CD4-positive, alpha-beta T cell (primary cell): ENCODE measurements around the gene WWOX. TPM values are rescaled to one million over a fixed set of nuclear protein-coding genes. Genes with fewer than 3 reads are reported as not detected.

Experiments
- ATAC-seq: fragments of 200-7000 bp; cut with Tn5 transposase; one replicate; pipeline ENCODE4 v1.10.0; 2022; ENCODE audit warnings: mild to moderate bottlenecking; ENCODE audit not compliant: poor library complexity
- CTCF ChIA-PET: fragments of 350-600 bp; sonication (Branson Sonifier 250); formaldehyde crosslinking; loops from one replicate; lab custom pipeline; 2021; ENCODE audit warnings: antibody characterized with exemption, inconsistent platforms; lab: Charles Lee
- POLR2A ChIA-PET: fragments of 350-600 bp; sonication (Branson Sonifier 250); formaldehyde crosslinking; loops from one replicate; lab custom pipeline; 2021; ENCODE audit warnings: antibody characterized with exemption, inconsistent platforms; lab: Charles Lee
- DNase-seq, 14 experiments: peaks; one replicate each; pipeline ENCODE4 v3.0.0-alpha.2; 2013 to 2020; ENCODE audit warnings: mixed read lengths in 2 of 14
- H3K27ac ChIP-seq, 2 donors: one replicate each; pipeline versions ENCODE4 v1.5.1 to v1.7.0; 2013; ENCODE audit warnings: low read length in 2 of 2, low read depth in 1 of 2, mild to moderate bottlenecking in 1 of 2
- H3K27me3 ChIP-seq, 2 experiments: 1 replicate in 1 of 2; 2 replicates in 1 of 2; pipeline versions ENCODE4 v1.6.1 to v1.7.0; 2013; ENCODE audit warnings: low read length in 2 of 2, control low read depth in 1 of 2, mild to moderate bottlenecking in 1 of 2, moderate library complexity in 1 of 2; ENCODE audit not compliant: insufficient read depth in 2 of 2, control insufficient read depth in 1 of 2
- H3K36me3 ChIP-seq: one replicate; pipeline ENCODE4 v1.6.1; 2013; ENCODE audit warnings: low read length, control low read depth; ENCODE audit not compliant: insufficient read depth
- H3K4me1 ChIP-seq: one replicate; pipeline ENCODE4 v1.6.1; 2013; ENCODE audit warnings: low read length, control low read depth; ENCODE audit not compliant: insufficient read depth
- H3K4me3 ChIP-seq: one replicate; pipeline ENCODE4 v1.5.1; 2013; ENCODE audit warnings: mild to moderate bottlenecking, low read length, moderate library complexity
- H3K9me3 ChIP-seq, 2 experiments: 1 replicate in 1 of 2; 2 replicates in 1 of 2; pipeline versions ENCODE4 v1.6.1 to v1.7.0; 2013; ENCODE audit warnings: low read length in 2 of 2, mild to moderate bottlenecking in 2 of 2, control low read depth in 1 of 2, moderate library complexity in 1 of 2; ENCODE audit not compliant: control insufficient read depth in 1 of 2, insufficient read depth in 1 of 2
- H3K27ac Mint-ChIP-seq: one replicate; pipeline ENCODE4 v1.8.0; 2020; ENCODE audit warnings: mixed read lengths
- H3K27me3 Mint-ChIP-seq: one replicate; pipeline ENCODE4 v1.8.0; 2021; ENCODE audit warnings: mixed read lengths
- H3K36me3 Mint-ChIP-seq: one replicate; pipeline ENCODE4 v1.8.0; 2021; ENCODE audit warnings: low read depth, mixed read lengths
- H3K4me1 Mint-ChIP-seq: one replicate; pipeline ENCODE4 v1.8.0; 2021; ENCODE audit warnings: low read depth, mixed read lengths
- H3K4me3 Mint-ChIP-seq: one replicate; pipeline ENCODE4 v1.8.0; 2020; ENCODE audit warnings: mild to moderate bottlenecking, mixed read lengths
- H3K9me3 Mint-ChIP-seq: one replicate; pipeline ENCODE4 v1.8.0; 2020; ENCODE audit warnings: mixed read lengths
- intact Hi-C, 2 experiments: fragments of 100-400 bp; cut with DNase I in 1 of 2; cut with micrococcal nuclease in 1 of 2; formaldehyde crosslinking; loops; one replicate each; pipeline versions ENCODE4 v1.15.1 to v1.9.0; 2023 to 2025; cut with DNase I, micrococcal nuclease
- total RNA-seq, 174 experiments: library from RNA in 2 of 174; stranded (reverse) in 2 of 174; gene quantifications; one replicate each; pipeline ENCODE4 v1.2.3 and lab custom pipeline; 2021 to 2026
- TF ChIP-seq, protein P1 (sequence below): fragments of 200-600 bp; IDR thresholded peaks from one replicate; pipeline ENCODE4 v1.8.0; 2022; ENCODE audit warnings: antibody characterized with exemption, mild to moderate bottlenecking

The WWOX gene
- total RNA-seq, 2 experiments from 2014 or later, result 19.3 to 21.7 TPM

GRCh38 chr16:78735337-78735736, 635.9 kb downstream of the WWOX start:
- no peaks in the 10 kb centered on the region for H3K27me3 ChIP-seq
- H3K9me3 ChIP-seq, result no peaks in the 10 kb centered on the region
- H3K36me3 ChIP-seq, result no peaks in the 10 kb centered on the region
- no peak for ATAC-seq
- Mint-ChIP-seq H3K36me3 (no peaks in the 10 kb centered on the region), H3K27ac (no peak overlapping the region), H3K9me3 (no peaks in the 10 kb centered on the region), H3K27me3 (no peaks in the 10 kb centered on the region), H3K4me1 (no peaks in the 10 kb centered on the region), H3K4me3 (no peak overlapping the region)
- no peaks in the 10 kb centered on the region for H3K4me1 ChIP-seq
- intact Hi-C loops, result no loop called here
- ChIA-PET CTCF (no interaction called here), POLR2A (no interaction called here)
- TF ChIP-seq, protein P1, sequence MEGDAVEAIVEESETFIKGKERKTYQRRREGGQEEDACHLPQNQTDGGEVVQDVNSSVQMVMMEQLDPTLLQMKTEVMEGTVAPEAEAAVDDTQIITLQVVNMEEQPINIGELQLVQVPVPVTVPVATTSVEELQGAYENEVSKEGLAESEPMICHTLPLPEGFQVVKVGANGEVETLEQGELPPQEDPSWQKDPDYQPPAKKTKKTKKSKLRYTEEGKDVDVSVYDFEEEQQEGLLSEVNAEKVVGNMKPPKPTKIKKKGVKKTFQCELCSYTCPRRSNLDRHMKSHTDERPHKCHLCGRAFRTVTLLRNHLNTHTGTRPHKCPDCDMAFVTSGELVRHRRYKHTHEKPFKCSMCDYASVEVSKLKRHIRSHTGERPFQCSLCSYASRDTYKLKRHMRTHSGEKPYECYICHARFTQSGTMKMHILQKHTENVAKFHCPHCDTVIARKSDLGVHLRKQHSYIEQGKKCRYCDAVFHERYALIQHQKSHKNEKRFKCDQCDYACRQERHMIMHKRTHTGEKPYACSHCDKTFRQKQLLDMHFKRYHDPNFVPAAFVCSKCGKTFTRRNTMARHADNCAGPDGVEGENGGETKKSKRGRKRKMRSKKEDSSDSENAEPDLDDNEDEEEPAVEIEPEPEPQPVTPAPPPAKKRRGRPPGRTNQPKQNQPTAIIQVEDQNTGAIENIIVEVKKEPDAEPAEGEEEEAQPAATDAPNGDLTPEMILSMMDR, result no peak
- no peak overlapping the region for H3K4me3 ChIP-seq
- DNase-seq, result no peak
- no peak overlapping the region for H3K27ac ChIP-seq

- Histone ChIP-seq H3K9me3 (no peaks in the 10 kb centered on the region), H3K4me1 (peaks cover 14% of the 10 kb centered on the region), H3K36me3 (no peaks in the 10 kb centered on the region), H3K4me3 (no peak overlapping the region), H3K27ac (no peak overlapping the region), H3K27me3 (no peaks in the 10 kb centered on the region)
- Mint-ChIP-seq H3K36me3 (no peaks in the 10 kb centered on the region), H3K4me3 (no peak overlapping the region), H3K9me3 (no peaks in the 10 kb centered on the region), H3K27ac (no peak overlapping the region), H3K27me3 (no peaks in the 10 kb centered on the region), H3K4me1 (peaks cover 10% of the 10 kb centered on the region)
- DNase-seq, result no peak
- ChIA-PET POLR2A (no interaction called here), CTCF (no interaction called here)
- no peak for ATAC-seq
- TF ChIP-seq, protein P1, result no peak
- intact Hi-C loops, result no loop called here
Observed at GRCh38 chr16:78737630-78738029, 638.2 kb downstream of the WWOX start.

DNA sequence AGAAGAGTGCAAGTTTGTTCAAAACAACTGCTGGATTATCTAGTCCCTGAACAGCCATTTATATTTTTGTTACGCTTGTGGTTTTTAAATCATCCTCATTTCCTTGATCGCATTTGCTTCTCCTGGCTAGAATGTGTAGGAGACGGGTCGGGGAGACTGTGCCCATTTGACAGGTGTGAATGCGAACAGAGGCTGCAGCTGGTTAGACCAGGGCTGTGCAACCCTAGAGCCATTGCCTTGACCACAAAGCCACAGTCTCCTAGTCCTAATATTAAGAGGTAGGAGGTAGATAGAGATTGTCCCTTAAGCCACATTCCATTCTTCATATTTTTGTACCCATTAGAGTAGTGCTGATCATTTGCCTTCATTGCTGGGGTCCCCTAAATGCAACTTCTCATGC, 639.1 kb downstream of the WWOX start:
- Mint-ChIP-seq H3K27me3 (no peaks in the 10 kb centered on the region), H3K27ac (no peak overlapping the region), H3K9me3 (no peaks in the 10 kb centered on the region), H3K4me1 (peaks cover 18% of the 10 kb centered on the region), H3K4me3 (no peak overlapping the region), H3K36me3 (no peaks in the 10 kb centered on the region)
- intact Hi-C loops, result no loop called here
- no peak for ATAC-seq
- Histone ChIP-seq H3K36me3 (no peaks in the 10 kb centered on the region), H3K4me3 (no peak overlapping the region), H3K9me3 (no peaks in the 10 kb centered on the region), H3K27me3 (no peaks in the 10 kb centered on the region), H3K27ac (no peak overlapping the region), H3K4me1 (peaks cover 23% of the 10 kb centered on the region)
- DNase-seq, result no peak
- TF ChIP-seq, protein P1, result no peak
- CTCF ChIA-PET, result no interaction called here
- POLR2A ChIA-PET, result no interaction called here
